HG02759 (cell line): ENCODE measurements around the gene CLDN24.

ENCODE experiments used
- ATAC-seq: cut with Tn5 transposase; IDR thresholded peaks from one replicate; pipeline ENCODE4 v1.9.1; 2021; ENCODE audit warnings: mild to moderate bottlenecking, moderate library complexity; ENCODE audit not compliant: unreplicated experiment

Gene CLDN24

DNA sequence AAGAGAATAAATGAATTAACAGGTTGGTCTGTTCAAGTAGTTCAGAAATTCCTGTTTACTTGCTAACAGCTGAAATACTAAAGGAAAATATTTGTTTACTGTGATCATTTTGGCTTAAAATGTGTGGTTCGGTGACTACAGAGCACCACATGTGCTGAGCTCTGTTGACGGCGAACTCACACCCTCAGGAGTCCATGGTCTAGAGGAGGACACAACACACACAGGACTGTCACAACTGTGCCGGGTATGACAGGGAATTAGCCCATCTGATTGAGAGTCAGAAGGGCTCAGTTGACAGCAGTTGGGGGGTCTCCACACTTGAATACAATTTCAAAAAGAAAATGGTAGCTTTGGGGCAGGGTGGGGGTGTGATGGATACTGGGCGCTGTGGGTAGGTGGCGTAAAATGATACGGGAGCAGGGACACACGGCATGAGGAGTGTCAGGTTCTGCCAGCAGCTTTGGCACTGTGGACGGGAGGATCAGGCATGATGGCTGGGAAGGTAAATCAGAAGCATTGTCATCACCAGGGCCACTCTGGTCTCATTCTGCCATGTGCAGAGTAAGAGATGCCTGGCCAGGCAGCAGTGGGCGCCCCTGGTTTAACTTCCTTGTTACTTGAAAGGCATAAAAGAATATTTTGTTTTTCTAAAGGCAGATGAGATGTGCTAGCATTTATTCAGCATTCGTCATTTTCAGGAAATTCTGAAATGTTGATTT, 35.5 kb downstream of the CLDN24 start:
- ATAC-seq: peak; percentile 35

- ATAC-seq: no peak
Observed at GRCh38 chr4:183285886-183286285, 36.3 kb downstream of the CLDN24 start.

DNA sequence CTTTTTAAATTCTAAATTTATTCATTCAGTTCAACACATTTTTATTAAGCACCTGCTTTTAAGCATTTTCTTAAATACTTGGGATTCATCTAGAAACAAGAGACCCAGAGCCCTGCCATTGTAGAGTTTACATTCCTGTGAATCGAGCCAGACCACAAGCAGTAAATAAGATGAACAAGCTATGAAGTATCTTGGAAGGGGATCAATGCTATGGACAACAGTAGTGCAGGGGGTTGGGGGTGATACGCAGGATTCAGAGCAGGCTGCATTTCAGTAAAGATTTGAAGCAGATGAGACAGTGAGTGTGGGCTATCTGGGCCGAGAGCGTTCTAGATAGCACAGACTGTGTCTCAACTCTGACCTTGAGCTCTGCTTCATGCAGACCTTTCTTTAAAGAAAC, 37.3 kb downstream of the CLDN24 start:
- ATAC-seq: no peak

GRCh38 chr4:183284258-183284785, 37.9 kb downstream of the CLDN24 start:
- ATAC-seq: no peak

GRCh38 chr4:183276106-183276505, 46.1 kb downstream of the CLDN24 start:
- ATAC-seq: no peak

- ATAC-seq: no peak
Observed at GRCh38 chr4:183272384-183272783, 49.8 kb downstream of the CLDN24 start.
